Measurements from ENCODE around the gene RIMBP2.

Gene RIMBP2

GRCh38 chr12:130462558-130463274, 253.4 kb downstream of the RIMBP2 start:
- H3K4me3 ChIP-seq, result no peak overlapping the region
- H3K27ac ChIP-seq, result no peak overlapping the region

- no peak overlapping the region for H3K27ac ChIP-seq
Observed at GRCh38 chr12:130461839-130462557, 254.1 kb downstream of the RIMBP2 start.

GRCh38 chr12:130461447-130461815, 254.7 kb downstream of the RIMBP2 start:
- no peak overlapping the region for H3K4me3 ChIP-seq
- H3K27ac ChIP-seq, result no peak overlapping the region

More at GRCh38 chr12:130461839-130462557, 254.1 kb downstream of the RIMBP2 start:
- H3K4me3 ChIP-seq, result no peak overlapping the region

GRCh38 chr12:130460611-130461446, 255.3 kb downstream of the RIMBP2 start:
- H3K27ac ChIP-seq, result no peak overlapping the region
- H3K4me3 ChIP-seq, result no peak overlapping the region

- H3K27ac ChIP-seq, result no peak overlapping the region
- H3K4me3 ChIP-seq, result no peak overlapping the region
Observed at GRCh38 chr12:130459916-130460315, 256.2 kb downstream of the RIMBP2 start.

GRCh38 chr12:130458341-130458740, 257.8 kb downstream of the RIMBP2 start:
- no peak overlapping the region for H3K27ac ChIP-seq
- H3K4me3 ChIP-seq, result no peak overlapping the region

- no peak overlapping the region for H3K27ac ChIP-seq
- H3K4me3 ChIP-seq, result no peak overlapping the region
Observed at GRCh38 chr12:130457215-130457614, 258.9 kb downstream of the RIMBP2 start.

- H3K27ac ChIP-seq, result no peak overlapping the region
- H3K4me3 ChIP-seq, result no peak overlapping the region
Observed at GRCh38 chr12:130456375-130457199, 259.5 kb downstream of the RIMBP2 start.

- no peak overlapping the region for H3K4me3 ChIP-seq
- no peak overlapping the region for H3K27ac ChIP-seq
Observed at GRCh38 chr12:130455161-130455560, 260.9 kb downstream of the RIMBP2 start.

- Histone ChIP-seq H3K4me3 (no peak overlapping the region), H3K27ac (no peak overlapping the region)
Observed at GRCh38 chr12:130454296-130454695, 261.8 kb downstream of the RIMBP2 start.

GRCh38 chr12:130452546-130452945, 263.6 kb downstream of the RIMBP2 start:
- Histone ChIP-seq H3K27ac (no peak overlapping the region), H3K4me3 (no peak overlapping the region)

GRCh38 chr12:130451001-130451930, 264.8 kb downstream of the RIMBP2 start:
- H3K4me3 ChIP-seq, result no peak overlapping the region
- no peak overlapping the region for H3K27ac ChIP-seq

GRCh38 chr12:130449291-130449690, 266.8 kb downstream of the RIMBP2 start:
- H3K27ac ChIP-seq, result no peak overlapping the region
- no peak overlapping the region for H3K4me3 ChIP-seq

GRCh38 chr12:130448044-130448821, 267.9 kb downstream of the RIMBP2 start:
- H3K27ac ChIP-seq, result no peak overlapping the region
- H3K4me3 ChIP-seq, result no peak overlapping the region

GRCh38 chr12:130447655-130447965, 268.5 kb downstream of the RIMBP2 start:
- no peak overlapping the region for H3K27ac ChIP-seq
- no peak overlapping the region for H3K4me3 ChIP-seq

- H3K4me3 ChIP-seq, result no peak overlapping the region
- no peak overlapping the region for H3K27ac ChIP-seq
Observed at GRCh38 chr12:130446846-130447654, 269.0 kb downstream of the RIMBP2 start.

GRCh38 chr12:130444986-130445385, 271.1 kb downstream of the RIMBP2 start:
- no peak overlapping the region for H3K4me3 ChIP-seq
- no peak overlapping the region for H3K27ac ChIP-seq

Measured in skin epidermis (tissue), 12 donors.